NAMALWA (cell line): Measurements from ENCODE around the gene PAK2.
"Not testable (repeated sequence)": the region's sequence is repeated elsewhere in the genome, so short reads cannot be mapped to it uniquely, and the experiment has no call there.

Experiments used
- DNase-seq: peaks from one replicate; pipeline ENCODE4 v3.0.0-alpha.2; 2015; ENCODE audit warnings: low spot score

The PAK2 gene

DNA sequence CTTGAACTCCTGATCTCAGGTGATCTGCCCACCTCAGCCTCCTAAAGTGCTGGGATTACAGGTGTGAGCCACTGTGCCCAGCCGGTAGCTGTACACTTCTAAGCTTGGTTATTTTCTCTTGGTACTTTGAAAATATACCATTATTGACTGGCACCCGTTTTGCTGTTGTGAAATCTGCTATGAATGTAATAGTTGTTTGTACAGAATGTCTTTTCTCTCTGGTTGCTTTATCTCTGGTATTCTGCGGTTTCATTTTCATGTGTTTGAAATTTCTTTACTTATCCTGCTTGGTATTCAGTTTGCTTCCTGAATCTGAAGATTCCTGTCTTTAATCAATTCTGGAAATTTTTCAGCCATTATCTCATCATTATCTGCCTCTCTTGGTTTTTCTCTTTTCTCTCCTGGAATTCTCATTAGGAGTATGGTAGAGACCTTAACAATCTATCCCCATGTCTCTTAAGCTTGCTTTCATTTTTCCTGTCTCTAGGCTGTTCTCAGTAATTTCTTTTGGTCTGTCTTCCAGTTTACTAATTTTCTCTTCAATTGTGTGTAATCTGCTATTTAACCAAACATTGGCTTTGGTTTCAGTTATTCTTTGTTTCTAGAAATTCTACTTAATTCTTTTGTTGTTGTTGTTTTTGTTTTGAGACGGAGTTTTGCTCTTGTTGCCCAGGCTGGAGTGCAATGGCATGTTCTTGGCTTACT, 2.8 kb upstream of the PAK2 start:
- DNase-seq: no peak

DNA sequence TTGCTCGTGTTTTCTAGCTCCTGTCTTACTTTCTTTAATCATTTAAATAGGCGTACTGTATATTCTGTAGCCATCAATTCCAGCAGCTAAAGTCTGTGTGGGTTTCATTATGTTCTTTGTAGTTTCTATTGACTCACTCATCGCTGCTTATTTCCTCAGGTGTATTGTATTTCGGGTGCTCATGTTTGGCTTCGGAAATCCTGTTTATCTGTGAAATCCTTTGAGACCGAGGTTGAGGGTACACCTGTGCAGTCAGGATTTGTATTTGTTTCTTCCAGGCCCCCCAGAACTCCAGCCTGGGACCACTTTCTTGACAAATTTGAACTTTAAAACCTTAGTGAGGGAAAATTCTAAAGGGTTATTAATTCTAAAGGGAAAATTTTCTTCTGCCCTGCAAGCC, 2.0 kb upstream of the PAK2 start:
- DNase-seq: no peak

- DNase-seq: peak; percentile 62
Observed at GRCh38 chr3:196740481-196741248, 1.0 kb downstream of the PAK2 start.

DNA sequence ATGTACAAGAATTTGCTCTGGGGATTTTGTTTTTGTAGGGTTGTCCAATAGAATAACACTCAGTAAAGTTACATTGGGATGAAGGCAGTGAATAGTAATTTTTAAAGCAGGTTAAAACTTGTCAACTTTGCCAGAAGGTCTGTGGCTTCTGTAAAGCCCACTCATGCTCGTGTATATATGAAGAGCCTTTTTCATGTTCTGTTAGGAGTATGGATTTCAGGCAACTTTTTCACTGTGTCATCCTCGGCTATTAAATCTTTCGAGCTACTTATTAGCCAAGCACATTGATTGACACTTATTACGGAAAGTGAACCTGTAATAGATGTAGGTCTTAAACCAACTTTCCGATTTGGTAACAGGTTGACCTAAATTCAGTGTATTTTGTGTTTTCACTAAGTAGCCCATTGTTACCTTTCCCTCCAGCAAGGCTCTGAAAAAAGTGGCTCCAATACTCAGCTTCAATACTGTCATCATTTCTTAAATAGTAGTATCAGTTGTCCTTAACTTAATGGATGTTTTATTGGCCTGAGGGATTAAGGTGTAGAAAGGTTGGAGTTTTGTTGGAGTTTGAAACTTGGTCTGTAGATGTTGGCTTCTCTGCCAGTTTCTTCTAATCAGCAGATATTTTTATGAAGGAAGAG, 1.7 kb downstream of the PAK2 start:
- no peak for DNase-seq

DNA sequence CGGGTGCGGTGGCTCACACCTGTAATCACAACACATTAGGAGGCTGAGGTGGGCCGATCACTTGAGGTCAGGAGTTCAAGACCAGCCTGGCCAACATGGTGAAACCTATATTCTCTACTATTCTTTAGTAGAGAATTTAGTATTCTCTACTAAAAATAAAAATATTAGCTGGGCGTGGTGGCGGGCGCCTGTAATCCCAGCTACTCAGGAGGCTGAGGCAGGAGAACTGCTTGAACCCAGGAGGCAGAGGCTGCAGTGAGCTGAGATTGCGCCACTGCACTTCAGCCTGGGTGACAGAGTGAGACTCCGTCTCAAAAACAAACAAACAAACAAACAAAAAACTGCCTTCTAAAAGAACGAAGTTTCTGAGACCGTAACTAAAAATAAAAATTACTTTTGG, 3.9 kb downstream of the PAK2 start:
- DNase-seq: not testable (repeated sequence)

GRCh38 chr3:196749125-196749524, 9.5 kb downstream of the PAK2 start:
- peak; percentile 47 for DNase-seq

- DNase-seq: no peak
Observed at GRCh38 chr3:196753201-196753600, 13.5 kb downstream of the PAK2 start.

GRCh38 chr3:196754091-196754981, 14.7 kb downstream of the PAK2 start:
- DNase-seq: no peak

DNA sequence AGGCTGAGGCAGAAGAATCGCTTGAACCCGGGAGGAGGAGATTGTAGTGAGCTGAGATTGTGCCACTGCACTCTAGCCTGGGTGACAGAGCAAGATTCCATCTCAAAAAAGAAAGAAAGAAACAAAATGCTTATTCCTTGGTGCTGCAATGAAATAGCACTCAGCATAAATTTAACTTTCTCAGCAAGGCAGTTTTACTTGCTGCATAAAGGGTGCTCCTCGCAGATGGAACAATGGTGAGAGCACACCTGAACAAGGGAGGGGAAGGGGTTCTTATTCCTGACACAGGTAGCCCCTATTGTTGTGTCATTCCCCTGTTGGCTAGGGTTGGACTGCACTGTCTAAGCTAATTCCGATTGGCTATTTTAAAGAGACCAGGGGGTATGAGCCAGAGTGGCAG, 17.1 kb downstream of the PAK2 start:
- no peak for DNase-seq

- no peak for DNase-seq
Observed at GRCh38 chr3:196757876-196758739, 18.5 kb downstream of the PAK2 start.

- DNase-seq: no peak
Observed at GRCh38 chr3:196763179-196763578, 23.5 kb downstream of the PAK2 start.

DNA sequence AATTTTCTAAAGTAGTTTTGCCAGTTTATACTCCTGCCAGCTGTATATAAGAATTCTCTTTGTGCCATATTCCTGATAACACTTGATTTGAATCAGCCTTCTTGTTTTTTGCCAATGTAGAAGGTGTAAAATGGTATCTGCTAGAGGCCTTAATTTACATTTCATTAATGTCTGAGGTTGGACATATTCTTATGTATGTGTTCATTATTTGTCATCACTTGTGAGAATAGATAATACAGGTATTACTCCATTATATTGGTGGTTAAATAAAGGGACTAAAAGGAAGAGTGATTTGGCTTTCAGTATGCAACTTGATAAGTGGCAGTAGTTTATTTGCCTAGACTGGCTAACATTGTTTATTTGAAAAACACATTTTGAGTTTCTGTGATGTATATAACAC, 25.8 kb downstream of the PAK2 start:
- DNase-seq: no peak

- no peak for DNase-seq
Observed at GRCh38 chr3:196771067-196771466, 31.4 kb downstream of the PAK2 start.

GRCh38 chr3:196772102-196772501, 32.4 kb downstream of the PAK2 start:
- no peak for DNase-seq

DNA sequence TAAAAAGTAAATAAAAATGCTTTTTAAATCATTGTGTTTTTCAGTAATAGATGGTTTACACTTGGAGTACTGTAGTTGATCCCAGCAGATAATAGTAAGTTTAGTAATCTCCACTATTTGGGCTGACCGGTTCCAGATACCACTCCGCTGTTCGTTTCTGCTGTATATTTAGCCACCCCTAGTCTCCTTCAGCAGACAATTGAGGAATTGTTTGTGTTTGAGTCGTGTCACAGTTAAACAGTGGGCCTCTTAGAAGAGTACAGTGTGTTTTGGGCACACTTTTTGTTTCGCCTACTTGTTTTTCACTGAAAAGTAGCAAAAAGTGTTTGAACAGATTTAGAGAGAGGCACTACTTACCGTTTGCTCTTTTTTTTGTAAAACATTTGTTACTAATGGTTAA, 33.2 kb downstream of the PAK2 start:
- DNase-seq: no peak

DNA sequence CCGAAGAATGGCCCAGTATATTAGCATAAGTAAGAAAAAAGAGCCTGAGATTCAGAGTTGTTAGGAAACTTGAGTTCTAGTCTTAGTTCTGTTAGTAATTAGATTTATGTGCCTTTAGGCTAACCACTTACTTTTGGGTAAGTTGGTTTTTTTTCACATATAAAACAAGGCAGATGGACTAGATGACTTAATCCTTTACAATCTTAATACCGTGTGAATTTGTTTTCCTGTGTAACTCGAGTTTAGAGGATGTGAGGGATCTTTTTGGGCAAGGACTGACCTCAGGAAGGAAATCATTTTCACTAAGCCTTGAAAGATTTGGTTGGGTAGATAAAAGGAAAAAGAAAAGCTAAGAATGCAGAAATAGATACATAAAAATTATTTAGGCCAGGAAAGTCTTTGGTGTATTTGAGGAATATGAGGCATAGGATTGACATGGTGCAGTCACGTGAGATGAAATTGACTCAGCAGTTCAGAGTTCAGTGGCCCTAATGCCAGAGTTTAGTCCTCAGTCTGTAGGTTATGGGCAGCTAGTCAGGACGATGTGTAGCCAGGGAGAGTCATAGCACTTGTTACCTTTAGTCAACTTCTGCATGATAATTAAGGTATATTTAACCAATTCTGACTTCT, 34.6 kb downstream of the PAK2 start:
- no peak for DNase-seq

DNA sequence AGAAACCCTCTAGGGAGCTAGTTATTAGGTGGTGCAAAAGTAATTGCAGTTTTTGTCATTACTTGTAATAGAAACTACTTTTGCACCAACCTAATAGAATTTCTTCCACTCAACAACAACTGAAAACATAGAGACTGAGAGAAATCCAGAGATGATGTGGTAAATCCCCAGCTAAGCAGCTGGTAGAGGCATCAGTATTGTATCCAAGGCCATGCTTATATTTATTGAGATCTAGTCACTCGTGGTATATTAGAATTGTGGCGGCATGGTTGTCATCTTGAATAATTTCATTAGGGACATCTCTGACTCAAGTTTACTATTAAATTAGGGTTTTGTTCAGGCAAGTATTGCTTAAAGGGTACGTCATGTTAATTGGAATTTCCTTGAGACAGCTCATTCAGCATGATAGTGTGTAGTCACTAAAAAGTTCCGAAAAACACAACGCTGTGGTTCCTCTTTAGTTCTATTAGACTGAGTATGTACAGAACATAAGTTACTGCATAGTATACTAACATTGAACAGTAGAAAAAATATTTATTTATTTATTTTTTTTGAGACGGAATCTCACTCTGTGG, 35.3 kb downstream of the PAK2 start:
- no peak for DNase-seq

GRCh38 chr3:196775938-196776337, 36.3 kb downstream of the PAK2 start:
- DNase-seq: no peak

DNA sequence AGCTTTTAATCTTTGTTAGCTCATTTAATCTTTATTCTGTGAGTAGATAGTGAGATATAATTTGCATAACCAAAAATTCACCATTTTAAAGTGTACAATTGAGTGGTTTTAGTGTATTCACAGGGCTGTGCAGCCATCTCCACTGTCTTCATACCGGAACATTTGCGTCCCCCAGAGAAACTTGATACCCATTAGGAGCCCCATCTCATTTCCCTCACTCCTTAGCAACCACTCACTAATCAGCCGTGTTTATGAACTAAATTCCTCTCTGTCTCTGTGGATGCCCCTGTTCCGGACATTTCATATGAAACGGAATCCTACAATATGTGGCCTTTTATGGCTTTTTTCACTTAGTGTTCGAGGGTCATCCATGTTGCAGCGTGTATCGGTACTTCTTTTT, 38.2 kb downstream of the PAK2 start:
- DNase-seq: no peak

DNA sequence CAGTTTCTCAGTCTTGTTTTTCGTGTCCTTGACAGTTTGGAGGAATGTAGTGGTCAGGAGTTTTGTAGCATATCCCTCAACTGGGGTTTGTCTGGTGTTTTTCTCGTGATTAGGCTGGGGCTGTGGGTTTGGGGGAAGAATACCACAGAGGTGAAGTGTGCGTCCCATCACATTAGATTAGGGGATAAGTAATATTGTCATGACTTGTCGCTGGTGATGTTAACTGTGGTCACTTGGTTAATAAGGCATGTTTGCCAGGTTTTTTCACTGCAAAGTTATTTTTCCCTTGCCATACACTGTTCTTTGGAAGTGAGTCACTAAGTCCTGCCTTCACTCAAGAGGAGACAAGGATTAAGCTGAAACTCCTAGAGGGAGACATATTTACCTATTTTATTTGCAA, 39.1 kb downstream of the PAK2 start:
- DNase-seq: no peak
